ENCODE measurements around the gene PRR5.

The PRR5 gene

GRCh38 chr22:44680481-44680894, 21.5 kb upstream of the PRR5 start:
- TF ChIP-seq POU2F2 (IDR thresholded peaks at IDR 0.05; ENCODE audit: low read depth, low read length) (no peak), TAF1 (IDR thresholded peaks at IDR 0.05; ENCODE audit: low read depth, low read length) (no peak), POLR2A (IDR thresholded peaks at IDR 0.05; ENCODE audit: low read depth, low read length) (no peak), PAX5 (IDR thresholded peaks at IDR 0.05; ENCODE audit: insufficient read depth, low read length, severe bottlenecking) (no peak), SPI1 (IDR thresholded peaks at IDR 0.05; ENCODE audit: low read depth, low read length) (no peak), POLR2AphosphoS5 (IDR thresholded peaks at IDR 0.05; ENCODE audit: low read depth, low read length) (no peak)
- no peak for DNase-seq (ENCODE audit: insufficient read length, low spot score)
- no peak for FAIRE-seq

- DNase-seq (ENCODE audit: insufficient read length, low spot score) (no peak), FAIRE-seq (no peak)
- TF ChIP-seq POLR2AphosphoS5 (IDR thresholded peaks at IDR 0.05; ENCODE audit: low read depth, low read length): no peak
- no peak for TF ChIP-seq SPI1 (IDR thresholded peaks at IDR 0.05; ENCODE audit: low read depth, low read length)
- TF ChIP-seq TAF1 (IDR thresholded peaks at IDR 0.05; ENCODE audit: low read depth, low read length): no peak
- TF ChIP-seq POLR2A (IDR thresholded peaks at IDR 0.05; ENCODE audit: low read depth, low read length): no peak
- TF ChIP-seq PAX5 (IDR thresholded peaks at IDR 0.05; ENCODE audit: insufficient read depth, low read length, severe bottlenecking): no peak
- no peak for TF ChIP-seq POU2F2 (IDR thresholded peaks at IDR 0.05; ENCODE audit: low read depth, low read length)
Observed at GRCh38 chr22:44682556-44683168, 19.3 kb upstream of the PRR5 start.

DNA sequence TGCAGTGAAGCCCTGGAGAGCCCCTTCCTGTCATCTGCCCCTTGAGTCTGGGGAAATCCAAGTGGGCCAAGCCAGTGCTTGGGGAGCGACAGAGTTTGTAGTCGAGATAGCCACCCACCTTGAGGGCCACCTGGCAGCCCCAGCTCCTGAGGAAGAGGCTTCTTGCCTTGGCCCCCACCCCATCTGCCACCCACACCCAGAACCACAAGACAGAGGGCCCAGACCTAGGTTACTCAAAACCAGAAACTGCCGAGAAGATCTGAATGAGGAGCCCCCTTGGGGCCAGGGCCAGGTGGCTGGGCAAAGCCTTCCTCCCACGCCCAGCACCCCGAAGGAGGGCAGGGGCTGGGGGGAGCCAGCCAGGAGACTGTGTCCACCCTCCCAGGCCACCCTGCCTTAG, 18.8 kb upstream of the PRR5 start:
- FAIRE-seq (peak; percentile 76), DNase-seq (ENCODE audit: insufficient read length, low spot score) (no peak)
- TF ChIP-seq SPI1 (IDR thresholded peaks at IDR 0.05; ENCODE audit: low read depth, low read length): 0 out of 2 replicates have a peak, but pooled peaks have one; percentile 12
- 0 out of 2 replicates have a peak, but pooled peaks have one; percentile 47 for TF ChIP-seq POU2F2 (IDR thresholded peaks at IDR 0.05; ENCODE audit: low read depth, low read length)
- TF ChIP-seq PAX5 (IDR thresholded peaks at IDR 0.05; ENCODE audit: insufficient read depth, low read length, severe bottlenecking): no peak
- TF ChIP-seq TAF1 (IDR thresholded peaks at IDR 0.05; ENCODE audit: low read depth, low read length): no peak
- no peak for TF ChIP-seq POLR2AphosphoS5 (IDR thresholded peaks at IDR 0.05; ENCODE audit: low read depth, low read length)

DNA sequence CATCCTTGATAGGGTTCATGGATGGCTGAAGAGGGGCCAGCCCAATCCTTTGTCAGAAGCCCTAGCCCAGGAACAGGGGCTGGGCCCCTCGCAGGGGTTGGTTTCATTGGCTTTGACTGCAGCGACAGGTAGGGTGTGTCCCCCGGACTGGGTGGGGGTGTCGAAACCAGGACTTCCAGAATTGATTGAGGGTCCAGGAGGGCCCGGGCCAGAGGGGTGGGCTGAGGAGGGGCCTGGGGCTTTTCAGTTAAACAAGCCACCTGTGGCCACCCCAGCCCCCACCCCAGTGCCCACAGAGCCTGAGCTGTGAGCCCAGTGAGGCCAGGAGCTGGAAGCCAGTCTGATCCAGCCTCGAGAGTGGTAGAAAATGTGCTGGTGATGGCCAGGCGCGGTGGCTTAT, 18.1 kb upstream of the PRR5 start:
- TF ChIP-seq PAX5 (IDR thresholded peaks at IDR 0.05; ENCODE audit: insufficient read depth, low read length, severe bottlenecking) (no peak), TAF1 (IDR thresholded peaks at IDR 0.05; ENCODE audit: low read depth, low read length) (no peak), POLR2A (IDR thresholded peaks at IDR 0.05; ENCODE audit: low read depth, low read length) (no peak), POU2F2 (IDR thresholded peaks at IDR 0.05; ENCODE audit: low read depth, low read length) (no peak), SPI1 (IDR thresholded peaks at IDR 0.05; ENCODE audit: low read depth, low read length) (no peak), POLR2AphosphoS5 (IDR thresholded peaks at IDR 0.05; ENCODE audit: low read depth, low read length) (no peak)
- no peak for DNase-seq (ENCODE audit: insufficient read length, low spot score)
- FAIRE-seq: no peak

- TF ChIP-seq SPI1 (IDR thresholded peaks at IDR 0.05; ENCODE audit: low read depth, low read length): peak; percentile 76
- TF ChIP-seq POLR2A (IDR thresholded peaks at IDR 0.05; ENCODE audit: low read depth, low read length): no peak
- DNase-seq (ENCODE audit: insufficient read length, low spot score) (peak; percentile 78), FAIRE-seq (no peak)
Observed at GRCh38 chr22:44684506-44685383, 17.3 kb upstream of the PRR5 start.

DNA sequence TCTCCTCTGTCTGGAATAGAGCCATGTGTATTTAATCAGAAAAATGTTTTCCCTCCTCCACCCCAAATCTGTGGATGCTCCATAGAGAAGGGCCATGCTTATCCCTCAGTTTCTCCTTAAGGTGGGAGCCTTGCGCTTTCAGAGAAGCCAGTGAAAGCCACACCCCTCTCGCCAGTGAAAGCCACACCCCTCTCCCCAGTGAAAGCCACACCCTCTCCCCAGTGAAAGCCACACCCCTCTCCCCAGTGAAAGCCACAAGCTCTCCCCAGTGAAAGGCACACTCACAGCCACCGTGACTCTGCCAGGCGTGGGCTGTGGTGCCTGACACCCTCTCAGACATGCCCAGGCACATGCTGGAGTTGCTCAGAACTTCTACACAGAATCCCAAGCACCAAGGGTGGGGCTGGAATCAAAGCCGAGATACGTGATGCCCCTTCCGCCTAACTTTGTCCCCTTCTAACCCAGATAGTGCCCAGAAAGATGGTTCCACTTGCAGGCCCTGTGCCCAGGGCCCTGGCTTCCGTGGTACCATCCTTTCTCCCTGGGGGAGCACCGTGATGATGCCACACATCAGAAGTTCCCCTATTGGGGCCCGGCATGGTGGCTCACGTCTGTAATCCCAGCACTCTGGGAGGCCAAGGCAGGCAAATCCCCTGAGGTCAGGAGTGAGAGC, 16.5 kb upstream of the PRR5 start:
- DNase-seq (ENCODE audit: insufficient read length, low spot score): no peak
- no peak for TF ChIP-seq SPI1 (IDR thresholded peaks at IDR 0.05; ENCODE audit: low read depth, low read length)
- TF ChIP-seq POLR2AphosphoS5 (IDR thresholded peaks at IDR 0.05; ENCODE audit: low read depth, low read length): no peak
- no peak for TF ChIP-seq PAX5 (IDR thresholded peaks at IDR 0.05; ENCODE audit: insufficient read depth, low read length, severe bottlenecking)
- no peak for TF ChIP-seq TAF1 (IDR thresholded peaks at IDR 0.05; ENCODE audit: low read depth, low read length)
- TF ChIP-seq POLR2A (IDR thresholded peaks at IDR 0.05; ENCODE audit: low read depth, low read length): no peak
- TF ChIP-seq POU2F2 (IDR thresholded peaks at IDR 0.05; ENCODE audit: low read depth, low read length): no peak
- peak; percentile 91 for FAIRE-seq

DNA sequence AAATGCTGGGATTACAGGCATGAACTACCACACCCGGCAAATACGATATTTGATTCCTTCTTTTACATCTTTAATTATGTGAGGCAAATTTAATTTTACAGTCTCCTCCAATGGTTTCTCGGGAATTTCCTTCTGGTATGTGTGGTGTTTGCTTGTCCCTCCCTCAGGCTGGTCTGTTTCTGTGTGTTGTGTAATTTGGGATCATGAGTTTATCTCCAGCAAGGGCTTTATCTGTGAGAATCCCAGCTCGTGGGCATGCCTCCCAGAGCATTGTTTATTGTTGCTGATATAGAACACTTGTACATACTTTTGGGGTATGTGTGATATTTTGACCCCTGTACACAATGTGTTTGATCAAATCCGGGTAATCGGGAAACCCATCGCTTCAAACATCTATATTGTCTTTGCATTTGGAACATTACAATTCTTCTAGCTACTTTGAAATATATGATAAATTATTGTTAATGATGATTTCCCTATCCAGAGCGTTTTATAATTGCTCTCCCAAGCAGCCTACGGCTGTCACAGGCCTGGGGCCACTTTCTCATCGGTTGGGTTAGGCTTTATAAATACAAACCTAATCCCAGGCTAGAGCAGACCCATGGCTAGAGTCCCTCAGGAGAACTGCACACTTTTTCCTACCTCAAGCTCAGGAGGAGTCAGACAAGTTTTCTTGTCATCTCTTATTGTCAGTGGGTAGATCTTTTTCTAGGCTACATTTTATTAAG, 15.0 kb upstream of the PRR5 start:
- no peak for TF ChIP-seq POU2F2 (IDR thresholded peaks at IDR 0.05; ENCODE audit: low read depth, low read length)
- no peak for DNase-seq (ENCODE audit: insufficient read length, low spot score)
- FAIRE-seq: no peak

GRCh38 chr22:44689173-44689572, 12.8 kb upstream of the PRR5 start:
- FAIRE-seq: no peak

GRCh38 chr22:44689915-44690524, 12.0 kb upstream of the PRR5 start:
- TF ChIP-seq TAF1 (IDR thresholded peaks at IDR 0.05; ENCODE audit: low read depth, low read length) (no peak), SPI1 (IDR thresholded peaks at IDR 0.05; ENCODE audit: low read depth, low read length) (no peak), POU2F2 (IDR thresholded peaks at IDR 0.05; ENCODE audit: low read depth, low read length) (no peak), POLR2A (IDR thresholded peaks at IDR 0.05; ENCODE audit: low read depth, low read length) (no peak), PAX5 (IDR thresholded peaks at IDR 0.05; ENCODE audit: insufficient read depth, low read length, severe bottlenecking) (no peak), POLR2AphosphoS5 (IDR thresholded peaks at IDR 0.05; ENCODE audit: low read depth, low read length) (no peak)
- no peak for FAIRE-seq
- no peak for DNase-seq (ENCODE audit: insufficient read length, low spot score)

More at GRCh38 chr22:44689173-44689572, 12.8 kb upstream of the PRR5 start:
- no peak for DNase-seq (ENCODE audit: insufficient read length, low spot score)
- no peak for TF ChIP-seq POU2F2 (IDR thresholded peaks at IDR 0.05; ENCODE audit: low read depth, low read length)
- no peak for TF ChIP-seq POLR2A (IDR thresholded peaks at IDR 0.05; ENCODE audit: low read depth, low read length)
- no peak for TF ChIP-seq TAF1 (IDR thresholded peaks at IDR 0.05; ENCODE audit: low read depth, low read length)

All from GM12891 (cell line).